Stimulated activated CD4-positive, alpha-beta T cell treated with anti-CD3 and anti-CD28 coated beads, Interleukin-15, amount 100 ng/mL, for 1 hour (primary cell): ENCODE measurements around the gene MYL4.
"Not testable (repeated sequence)": the region's sequence is repeated elsewhere in the genome, so short reads cannot be mapped to it uniquely, and the experiment has no call there.

Source experiments
- DNase-seq, 2 donors: peaks; one replicate each; pipeline ENCODE4 v3.0.0-alpha.2; 2020; ENCODE audit warnings: low read depth in 1 of 2, low spot score in 1 of 2

MYL4 gene

DNA sequence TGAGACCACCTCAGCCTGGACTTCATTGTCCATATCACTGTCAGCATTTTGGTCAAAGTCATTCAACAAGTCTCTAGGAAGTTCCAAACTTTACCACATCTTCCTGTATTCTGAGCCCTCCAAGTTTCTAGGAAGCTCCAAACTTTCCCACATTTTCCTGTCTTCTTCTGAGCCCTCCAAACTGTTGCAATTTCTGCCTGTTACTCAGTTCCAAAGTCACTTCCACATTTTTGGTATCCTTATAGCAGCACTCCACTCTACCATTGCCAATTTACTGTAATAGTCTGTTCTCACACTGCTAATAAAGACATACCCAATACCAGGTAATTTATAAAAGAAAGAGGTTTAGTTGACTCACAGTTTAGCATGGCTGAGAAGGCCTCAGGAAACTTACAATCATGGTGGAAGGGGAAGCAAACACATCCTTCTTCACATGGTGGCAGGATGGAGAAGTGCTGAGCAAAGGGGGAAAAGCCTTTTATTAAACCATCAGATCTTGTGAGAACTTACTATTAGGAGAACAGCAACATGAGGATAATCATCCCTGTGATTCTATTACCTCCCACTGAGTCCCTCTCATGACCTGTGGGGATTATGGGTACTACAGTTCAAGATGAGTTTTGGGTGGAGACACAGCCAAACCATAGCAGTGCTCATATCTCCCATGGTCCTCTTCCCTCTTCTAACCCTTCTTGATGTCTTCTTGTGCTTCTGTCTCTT is 60.6 kb downstream of the MYL4 start:
- not testable (repeated sequence) for DNase-seq

DNA sequence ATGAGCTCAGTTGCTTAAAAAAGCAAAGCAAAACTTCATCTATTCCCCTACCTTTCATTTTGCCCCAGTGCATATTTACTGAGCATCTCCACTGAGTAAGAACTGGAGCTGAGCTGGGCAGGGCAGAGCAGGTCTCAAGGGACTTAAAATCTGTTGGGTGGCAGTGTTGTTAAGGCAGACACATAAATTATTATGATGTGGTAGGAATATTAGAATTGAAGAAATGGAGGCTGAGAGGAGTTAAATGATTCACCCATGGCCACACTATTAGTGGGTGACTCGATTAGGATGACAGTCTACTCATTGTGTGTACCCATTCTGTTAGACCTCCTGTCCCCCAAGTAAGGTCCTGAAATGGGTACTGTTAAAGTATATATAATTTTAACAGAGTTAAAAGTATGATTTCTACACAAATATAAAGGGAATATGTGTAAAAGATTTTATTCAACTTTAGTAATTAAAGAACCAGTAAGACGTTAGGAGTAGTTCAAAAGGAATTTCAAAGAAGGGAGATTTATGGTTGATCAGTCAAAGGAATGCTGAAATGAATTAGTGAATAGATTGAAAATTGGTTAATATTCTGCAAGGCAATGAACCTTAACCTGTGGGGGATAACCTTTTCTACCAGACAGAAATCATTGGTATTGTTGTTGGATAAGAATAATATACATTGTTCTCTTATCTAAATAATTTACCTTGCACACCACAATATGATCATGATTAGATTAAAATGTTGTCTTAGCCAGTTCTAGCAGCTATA is 62.0 kb downstream of the MYL4 start:
- no peak for DNase-seq

DNA sequence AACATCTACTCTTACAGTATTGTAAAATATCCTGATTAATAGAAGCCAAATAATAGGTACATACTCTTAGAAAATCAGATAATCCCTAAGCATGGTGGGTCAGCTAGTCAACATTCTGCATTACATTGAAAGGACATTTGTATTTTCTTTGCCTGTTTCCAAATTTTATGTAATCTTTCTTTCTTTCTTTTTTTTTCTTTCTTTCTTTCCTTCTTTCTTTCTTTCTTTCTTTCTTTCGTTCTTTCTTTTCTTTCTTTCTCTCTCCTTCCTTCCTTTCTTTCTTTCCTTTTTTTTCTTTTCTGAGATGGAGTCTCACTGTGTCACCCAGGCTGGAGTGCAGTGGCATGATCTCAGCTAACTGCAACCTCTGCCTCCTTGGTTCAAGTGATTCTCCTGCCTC is 63.3 kb downstream of the MYL4 start:
- DNase-seq = no peak

- no peak for DNase-seq
Measured at GRCh38 chr17:47273245-47273644, 64.1 kb downstream of the MYL4 start.
